ENCODE measurements around the gene TDP1.

Gene TDP1

DNA sequence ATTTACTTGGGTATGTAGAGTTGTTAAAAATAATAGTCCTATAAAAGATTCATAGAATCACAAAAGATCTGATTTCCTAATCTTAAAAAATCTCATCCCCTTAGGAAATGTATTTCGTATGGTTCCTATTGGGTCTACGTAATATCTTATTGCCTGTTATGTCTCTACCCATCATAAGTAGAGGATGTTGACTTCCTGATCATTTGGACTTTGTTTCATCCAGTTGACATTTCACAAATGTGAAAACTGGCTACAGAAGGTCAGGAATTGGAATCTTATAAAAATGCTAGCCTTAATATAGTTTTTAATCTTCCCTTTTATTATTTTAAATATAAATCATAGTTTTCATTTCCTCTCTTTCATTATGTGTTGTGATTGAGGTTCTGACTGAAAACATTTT, 45.2 kb downstream of the TDP1 start:
- DNase-seq (ENCODE audit: low read depth): no peak
- TF ChIP-seq, protein P1, sequence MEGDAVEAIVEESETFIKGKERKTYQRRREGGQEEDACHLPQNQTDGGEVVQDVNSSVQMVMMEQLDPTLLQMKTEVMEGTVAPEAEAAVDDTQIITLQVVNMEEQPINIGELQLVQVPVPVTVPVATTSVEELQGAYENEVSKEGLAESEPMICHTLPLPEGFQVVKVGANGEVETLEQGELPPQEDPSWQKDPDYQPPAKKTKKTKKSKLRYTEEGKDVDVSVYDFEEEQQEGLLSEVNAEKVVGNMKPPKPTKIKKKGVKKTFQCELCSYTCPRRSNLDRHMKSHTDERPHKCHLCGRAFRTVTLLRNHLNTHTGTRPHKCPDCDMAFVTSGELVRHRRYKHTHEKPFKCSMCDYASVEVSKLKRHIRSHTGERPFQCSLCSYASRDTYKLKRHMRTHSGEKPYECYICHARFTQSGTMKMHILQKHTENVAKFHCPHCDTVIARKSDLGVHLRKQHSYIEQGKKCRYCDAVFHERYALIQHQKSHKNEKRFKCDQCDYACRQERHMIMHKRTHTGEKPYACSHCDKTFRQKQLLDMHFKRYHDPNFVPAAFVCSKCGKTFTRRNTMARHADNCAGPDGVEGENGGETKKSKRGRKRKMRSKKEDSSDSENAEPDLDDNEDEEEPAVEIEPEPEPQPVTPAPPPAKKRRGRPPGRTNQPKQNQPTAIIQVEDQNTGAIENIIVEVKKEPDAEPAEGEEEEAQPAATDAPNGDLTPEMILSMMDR (IDR thresholded peaks at IDR 0.05; ENCODE audit: low read depth, low read length, missing control alignments): no peak
- no peak overlapping the region for H3K4me3 ChIP-seq (ENCODE audit: low read depth, low read length)

DNA sequence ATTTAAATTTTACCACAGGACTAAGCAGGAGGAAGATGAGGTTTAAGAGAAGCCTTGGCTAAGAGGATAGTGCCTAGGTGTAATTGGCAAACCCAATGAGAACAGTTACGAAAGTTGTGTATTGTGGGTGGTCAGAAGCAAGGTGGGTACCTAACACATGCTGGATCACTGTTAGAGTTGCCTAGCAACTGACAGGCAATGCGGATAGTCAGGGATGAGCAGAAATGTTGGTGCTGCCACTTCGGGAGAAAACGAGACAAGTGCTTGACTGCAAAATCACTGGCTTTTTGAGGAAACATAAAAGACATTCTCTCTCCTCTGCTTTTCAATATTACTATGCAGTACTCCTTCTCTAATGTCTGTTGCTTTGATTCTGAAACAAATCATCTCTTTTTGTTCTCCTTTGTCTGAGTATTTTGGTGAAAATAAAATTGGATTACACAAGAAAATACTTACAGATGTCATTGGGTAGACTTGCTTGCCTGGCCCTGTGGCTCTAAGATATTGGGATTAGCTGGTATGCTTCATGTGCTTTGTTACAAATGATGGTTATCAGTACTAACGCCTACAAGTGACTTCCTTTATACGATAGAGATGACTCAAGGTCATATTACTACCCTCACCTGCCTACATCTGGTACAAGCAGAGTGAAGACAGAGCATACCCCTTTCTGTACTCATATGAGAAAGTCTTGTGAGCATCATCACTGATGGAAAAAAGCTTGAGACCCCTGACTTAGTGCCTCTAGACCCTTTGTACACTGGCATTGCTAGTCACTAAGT, 48.0 kb downstream of the TDP1 start:
- no peak overlapping the region for H3K4me3 ChIP-seq (ENCODE audit: low read depth, low read length)
- TF ChIP-seq, protein P1 (IDR thresholded peaks at IDR 0.05; ENCODE audit: low read depth, low read length, missing control alignments): no peak
- no peak for DNase-seq (ENCODE audit: low read depth)

DNA sequence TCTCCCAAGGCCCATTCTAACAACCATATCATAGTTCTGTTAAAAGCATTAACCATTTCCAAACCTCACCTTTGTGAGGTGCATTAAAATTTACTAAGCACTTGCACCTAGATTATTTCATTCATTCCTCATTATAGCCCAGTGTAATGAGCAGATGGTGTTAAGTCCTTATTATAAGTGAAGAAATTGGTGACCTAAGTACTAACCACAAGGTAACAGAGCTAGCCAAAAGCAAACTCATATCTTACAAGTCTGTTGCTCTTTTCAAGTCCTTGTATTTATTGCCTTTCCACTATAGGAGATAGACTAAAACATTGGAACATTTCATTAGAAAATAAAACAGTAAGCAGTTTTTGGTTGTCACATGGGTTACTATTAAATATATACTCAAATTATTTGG, 49.7 kb downstream of the TDP1 start:
- H3K4me3 ChIP-seq (ENCODE audit: low read depth, low read length): no peak overlapping the region
- DNase-seq (ENCODE audit: low read depth): no peak
- TF ChIP-seq, protein P1 (IDR thresholded peaks at IDR 0.05; ENCODE audit: low read depth, low read length, missing control alignments): no peak

DNA sequence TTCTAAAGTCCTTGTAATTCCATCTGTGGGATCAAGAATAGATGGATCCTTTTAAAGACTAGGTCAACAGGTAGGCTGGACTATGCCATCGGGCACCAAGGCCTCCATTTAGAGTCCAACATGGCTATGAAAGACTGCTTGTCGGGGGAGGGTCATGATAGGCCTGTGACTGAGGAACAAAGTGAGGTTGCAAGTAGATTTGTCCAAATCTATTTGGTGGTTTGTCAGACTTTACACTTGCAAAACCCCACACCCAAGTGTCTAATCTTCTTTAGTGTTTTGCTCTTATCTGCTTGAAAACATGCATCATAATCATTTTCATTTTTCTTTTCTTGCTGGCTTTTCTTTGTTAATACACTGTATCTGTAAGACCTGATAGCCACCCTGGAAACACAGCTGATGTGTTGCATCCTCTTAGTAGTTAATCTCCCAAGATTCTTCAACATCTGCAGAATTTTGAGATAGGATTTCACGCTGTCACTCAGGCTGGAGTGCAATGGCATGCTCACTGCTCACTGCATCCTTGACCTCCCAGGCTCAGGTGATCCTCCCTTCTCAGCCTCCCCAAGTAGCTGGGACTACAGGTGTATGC, 50.3 kb downstream of the TDP1 start:
- TF ChIP-seq, protein P1 (IDR thresholded peaks at IDR 0.05; ENCODE audit: low read depth, low read length, missing control alignments): no peak
- no peak overlapping the region for H3K4me3 ChIP-seq (ENCODE audit: low read depth, low read length)
- DNase-seq (ENCODE audit: low read depth): no peak

DNA sequence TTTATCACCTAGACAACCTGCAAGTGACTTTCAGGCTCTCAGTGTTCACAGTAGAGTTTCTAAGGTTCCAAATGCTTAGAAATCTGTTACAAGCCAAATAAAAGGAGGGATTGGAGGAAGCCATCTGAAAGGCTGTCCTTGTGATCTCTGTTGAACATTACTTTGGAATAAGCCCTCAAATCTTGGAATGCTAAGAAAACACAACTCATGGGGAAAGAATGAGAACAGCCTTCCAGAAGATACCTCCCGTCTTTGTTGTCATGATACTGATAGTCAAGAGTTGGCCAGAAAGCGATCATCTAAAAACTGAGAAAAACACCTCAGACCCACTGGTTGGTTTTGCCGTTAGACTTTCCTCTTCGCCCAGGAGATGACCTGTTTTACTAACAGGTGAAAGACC, 61.6 kb downstream of the TDP1 start:
- no peak for DNase-seq (ENCODE audit: low read depth)
- TF ChIP-seq, protein P1 (IDR thresholded peaks at IDR 0.05; ENCODE audit: low read depth, low read length, missing control alignments): no peak
- no peak overlapping the region for H3K4me3 ChIP-seq (ENCODE audit: low read depth, low read length)

DNA sequence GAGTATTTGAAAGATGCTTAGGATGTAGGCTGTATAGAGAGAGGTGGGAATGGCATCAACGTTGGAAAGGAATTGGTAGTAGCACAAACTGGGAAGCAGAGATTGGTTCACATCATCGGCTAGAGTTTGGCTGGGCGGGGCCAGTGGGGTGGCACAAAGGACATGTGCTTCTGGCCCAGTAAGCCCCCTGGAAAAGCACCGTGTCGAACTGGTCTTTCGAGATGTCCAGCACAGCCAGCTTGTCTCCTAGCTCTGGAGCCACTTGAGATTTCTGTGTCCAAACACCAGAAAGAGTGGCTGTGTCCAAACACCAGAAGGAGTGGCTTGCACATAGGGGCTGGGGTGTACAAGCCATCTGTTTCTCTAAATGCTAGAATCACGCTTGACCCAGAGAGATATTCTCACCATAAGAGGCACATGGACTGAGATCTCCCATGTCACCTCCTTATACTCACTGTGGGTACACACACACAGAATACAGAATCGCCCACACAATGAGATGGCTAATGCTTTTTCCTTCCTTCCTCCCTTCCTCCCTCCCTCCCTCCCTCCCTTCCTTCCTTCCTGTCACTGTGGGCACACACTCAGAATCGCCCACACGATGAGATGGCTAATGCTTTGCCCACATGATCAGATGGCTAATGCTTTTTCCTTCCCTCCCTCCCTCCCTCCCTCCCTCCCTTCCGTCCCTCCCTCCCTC, 64.2 kb downstream of the TDP1 start:
- TF ChIP-seq, protein P1 (IDR thresholded peaks at IDR 0.05; ENCODE audit: low read depth, low read length, missing control alignments): no peak
- no peak for DNase-seq (ENCODE audit: low read depth)
- no peak overlapping the region for H3K4me3 ChIP-seq (ENCODE audit: low read depth, low read length)

All from GM12864 (cell line).